ENCODE data around the gene BUD13. TPM values are rescaled to one million over a fixed set of nuclear protein-coding genes. Genes with fewer than 3 reads are reported as not detected.

BUD13 gene
- total RNA-seq, 1 donor from 2014 or later, result 12.1 TPM

DNA sequence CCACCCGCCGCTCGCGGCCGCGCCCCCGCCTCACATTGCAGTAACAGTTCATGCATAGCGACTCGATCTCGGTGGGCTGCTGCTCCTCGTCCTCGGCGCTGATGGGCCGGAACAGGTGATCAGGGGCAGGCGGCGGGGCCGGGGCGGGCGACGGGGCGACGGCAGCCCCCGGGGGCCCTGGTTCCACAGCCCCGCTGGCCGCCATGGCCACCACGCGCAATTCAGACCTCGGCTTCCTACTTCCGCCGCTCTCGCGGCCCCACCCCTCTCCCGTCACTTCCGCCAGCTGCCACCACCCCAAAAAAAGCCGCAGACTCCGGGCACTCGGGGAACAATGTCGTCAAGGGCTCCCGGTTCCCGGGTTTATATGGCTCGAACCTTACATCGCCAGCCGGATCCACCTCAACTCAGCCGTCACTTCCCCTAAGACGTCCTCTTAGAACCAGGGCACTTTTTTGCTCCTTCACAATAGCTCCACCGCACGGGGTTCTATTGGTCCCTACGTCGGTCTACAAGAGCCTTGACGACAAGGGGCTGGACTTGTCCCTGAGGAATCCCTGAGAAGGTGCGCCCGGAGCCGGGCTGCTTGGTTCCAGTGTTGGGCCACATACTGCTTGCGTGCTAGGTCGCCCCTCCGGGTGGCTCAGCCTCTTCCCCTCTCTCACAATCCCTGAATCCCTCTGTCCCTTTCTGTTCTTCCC, 15.1 kb upstream of the BUD13 start, which contains the start of gene ZPR1:
Gene ZPR1 (minus strand): TSS at position 238 of the 701 bp plus-strand sequence. CDS start 33 bp downstream, at position 205.
- peaks cover 2% of the 10 kb centered on the region for H3K27me3 ChIP-seq (ENCODE audit: control insufficient read depth, insufficient read depth, low read length)
- H3K4me3 ChIP-seq (ENCODE audit: low read depth, low read length), result peak within 1 kb of the TSS; percentile 92
- DNase-seq (ENCODE audit: low read depth), result no peak
- TF ChIP-seq, protein P1, sequence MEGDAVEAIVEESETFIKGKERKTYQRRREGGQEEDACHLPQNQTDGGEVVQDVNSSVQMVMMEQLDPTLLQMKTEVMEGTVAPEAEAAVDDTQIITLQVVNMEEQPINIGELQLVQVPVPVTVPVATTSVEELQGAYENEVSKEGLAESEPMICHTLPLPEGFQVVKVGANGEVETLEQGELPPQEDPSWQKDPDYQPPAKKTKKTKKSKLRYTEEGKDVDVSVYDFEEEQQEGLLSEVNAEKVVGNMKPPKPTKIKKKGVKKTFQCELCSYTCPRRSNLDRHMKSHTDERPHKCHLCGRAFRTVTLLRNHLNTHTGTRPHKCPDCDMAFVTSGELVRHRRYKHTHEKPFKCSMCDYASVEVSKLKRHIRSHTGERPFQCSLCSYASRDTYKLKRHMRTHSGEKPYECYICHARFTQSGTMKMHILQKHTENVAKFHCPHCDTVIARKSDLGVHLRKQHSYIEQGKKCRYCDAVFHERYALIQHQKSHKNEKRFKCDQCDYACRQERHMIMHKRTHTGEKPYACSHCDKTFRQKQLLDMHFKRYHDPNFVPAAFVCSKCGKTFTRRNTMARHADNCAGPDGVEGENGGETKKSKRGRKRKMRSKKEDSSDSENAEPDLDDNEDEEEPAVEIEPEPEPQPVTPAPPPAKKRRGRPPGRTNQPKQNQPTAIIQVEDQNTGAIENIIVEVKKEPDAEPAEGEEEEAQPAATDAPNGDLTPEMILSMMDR (IDR thresholded peaks at IDR 0.05; ENCODE audit: insufficient read depth, low read length, poor library complexity, severe bottlenecking), result no peak
- peaks cover 3% of the 10 kb centered on the region for H3K36me3 ChIP-seq (ENCODE audit: control insufficient read depth, insufficient read depth, low read length)

DNA sequence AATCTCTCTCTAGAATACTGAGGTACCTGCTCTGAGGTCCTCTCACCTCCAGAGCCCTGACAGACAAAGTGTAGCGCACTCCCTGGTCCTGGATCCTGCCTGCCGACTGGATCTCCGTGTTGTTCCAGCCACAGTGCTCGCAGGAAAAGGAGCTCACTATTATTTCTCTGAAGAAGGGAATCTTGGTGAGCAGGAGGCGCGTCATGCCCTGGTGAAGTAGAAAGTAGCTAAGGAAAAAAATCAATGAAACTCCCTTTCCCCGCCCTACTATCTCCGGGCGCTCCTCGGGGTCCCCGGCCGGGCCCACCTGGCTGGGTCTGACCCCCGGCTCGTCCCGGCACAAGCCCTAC, 14.6 kb upstream of the BUD13 start:
- TF ChIP-seq, protein P1 (IDR thresholded peaks at IDR 0.05; ENCODE audit: insufficient read depth, low read length, poor library complexity, severe bottlenecking), result no peak
- H3K27me3 ChIP-seq (ENCODE audit: control insufficient read depth, insufficient read depth, low read length), result peaks cover 2% of the 10 kb centered on the region
- H3K4me3 ChIP-seq (ENCODE audit: low read depth, low read length), result peak overlapping the region; percentile 92
- peaks cover 3% of the 10 kb centered on the region for H3K36me3 ChIP-seq (ENCODE audit: control insufficient read depth, insufficient read depth, low read length)
- DNase-seq (ENCODE audit: low read depth), result no peak

DNA sequence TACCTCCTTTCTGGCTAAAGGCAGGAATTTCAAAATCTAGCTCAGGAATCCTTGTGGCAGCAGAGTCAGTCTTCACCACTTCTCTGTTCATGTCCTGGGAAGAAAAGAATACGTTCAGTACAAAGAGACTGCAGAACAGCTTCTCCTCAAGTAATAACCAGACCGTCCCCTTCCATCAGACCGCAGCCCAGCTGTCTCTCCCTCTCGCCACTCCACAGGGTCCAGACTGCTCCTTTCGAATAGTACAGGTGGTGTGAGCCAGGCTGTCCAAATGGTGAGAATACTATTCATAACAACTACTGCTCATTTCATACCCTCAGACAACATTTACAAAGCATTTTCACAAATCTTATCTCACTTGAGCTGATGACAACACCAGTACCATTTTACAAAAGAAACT, 14.2 kb upstream of the BUD13 start:
- H3K36me3 ChIP-seq (ENCODE audit: control insufficient read depth, insufficient read depth, low read length), result peaks cover 3% of the 10 kb centered on the region
- H3K4me3 ChIP-seq (ENCODE audit: low read depth, low read length), result peak overlapping the region; percentile 92
- DNase-seq (ENCODE audit: low read depth), result no peak
- TF ChIP-seq, protein P1 (IDR thresholded peaks at IDR 0.05; ENCODE audit: insufficient read depth, low read length, poor library complexity, severe bottlenecking), result no peak
- peaks cover 2% of the 10 kb centered on the region for H3K27me3 ChIP-seq (ENCODE audit: control insufficient read depth, insufficient read depth, low read length)

DNA sequence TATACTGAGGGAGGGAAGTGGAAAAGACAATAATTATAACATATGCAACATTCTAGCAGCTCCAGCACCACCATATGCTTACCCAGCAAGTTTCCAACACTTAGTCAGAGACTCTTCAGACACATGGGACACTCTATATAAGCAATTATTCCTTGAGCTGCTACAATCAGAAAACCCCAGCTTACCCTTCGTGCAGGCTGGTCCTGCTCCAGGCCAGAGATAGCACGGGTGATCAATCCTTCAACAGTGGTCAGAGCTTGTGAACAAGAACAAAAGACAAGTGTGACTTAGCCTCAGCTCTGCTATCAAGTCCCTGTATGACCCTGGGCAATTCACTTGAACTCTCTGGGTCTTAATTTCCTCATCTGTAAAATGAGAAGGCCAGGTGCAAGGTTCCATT, 13.5 kb upstream of the BUD13 start:
- TF ChIP-seq, protein P1 (IDR thresholded peaks at IDR 0.05; ENCODE audit: insufficient read depth, low read length, poor library complexity, severe bottlenecking), result no peak
- no peak for DNase-seq (ENCODE audit: low read depth)
- Histone ChIP-seq H3K36me3 (ENCODE audit: control insufficient read depth, insufficient read depth, low read length) (peaks cover 3% of the 10 kb centered on the region), H3K4me3 (ENCODE audit: low read depth, low read length) (no peak overlapping the region), H3K27me3 (ENCODE audit: control insufficient read depth, insufficient read depth, low read length) (peaks cover 2% of the 10 kb centered on the region)

DNA sequence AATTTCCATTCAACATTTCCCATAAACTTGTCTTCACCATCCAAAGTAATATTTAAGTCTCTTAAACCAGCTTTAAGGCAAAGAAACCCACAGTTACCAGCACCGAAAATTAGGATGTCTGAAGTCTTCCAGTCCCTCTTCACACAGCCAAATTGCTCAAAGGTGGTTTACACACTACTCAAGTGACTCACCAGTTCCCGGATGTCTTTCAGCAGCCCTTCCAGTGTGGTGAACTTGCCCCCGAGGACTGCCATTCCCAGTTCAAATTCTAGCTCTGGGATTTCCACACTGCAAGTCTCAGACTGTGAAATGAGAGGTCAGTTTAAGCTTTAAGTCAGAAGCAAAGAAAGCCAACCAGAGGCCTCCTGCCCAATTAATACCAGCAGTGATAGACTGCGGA, 9.9 kb upstream of the BUD13 start:
- DNase-seq (ENCODE audit: low read depth), result no peak
- H3K4me3 ChIP-seq (ENCODE audit: low read depth, low read length), result no peak overlapping the region
- H3K36me3 ChIP-seq (ENCODE audit: control insufficient read depth, insufficient read depth, low read length), result peaks cover 3% of the 10 kb centered on the region
- TF ChIP-seq, protein P1 (IDR thresholded peaks at IDR 0.05; ENCODE audit: insufficient read depth, low read length, poor library complexity, severe bottlenecking), result no peak
- no peaks in the 10 kb centered on the region for H3K27me3 ChIP-seq (ENCODE audit: control insufficient read depth, insufficient read depth, low read length)

DNA sequence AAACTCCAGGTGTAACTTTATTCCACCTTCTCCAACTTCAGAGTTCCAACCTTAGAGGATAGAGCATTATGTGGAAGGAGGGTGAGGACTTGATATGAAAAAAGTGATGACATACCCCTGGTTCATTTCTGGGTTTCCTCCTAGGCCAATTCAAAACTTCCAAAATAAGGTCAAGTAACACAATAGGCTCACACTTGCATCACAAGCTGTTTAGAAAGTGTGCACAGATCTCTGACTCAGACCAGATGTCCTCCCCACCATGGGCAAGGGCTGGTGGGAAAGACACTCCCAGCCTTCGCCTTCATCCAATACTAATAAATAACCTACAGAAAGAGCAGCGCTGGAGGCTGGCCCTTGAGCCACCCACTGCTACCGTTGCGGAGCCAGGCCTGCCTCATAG, 5.8 kb upstream of the BUD13 start:
- TF ChIP-seq, protein P1 (IDR thresholded peaks at IDR 0.05; ENCODE audit: insufficient read depth, low read length, poor library complexity, severe bottlenecking), result no peak
- Histone ChIP-seq H3K36me3 (ENCODE audit: control insufficient read depth, insufficient read depth, low read length) (no peaks in the 10 kb centered on the region), H3K4me3 (ENCODE audit: low read depth, low read length) (no peak overlapping the region), H3K27me3 (ENCODE audit: control insufficient read depth, insufficient read depth, low read length) (no peaks in the 10 kb centered on the region)
- no peak for DNase-seq (ENCODE audit: low read depth)

Measured in kidney epithelial cell (primary cell).